ENCODE results near the gene KIFC1.
A peak's percentile ranks its signal among the peaks of the same experiment; 100 is the strongest.

Gene KIFC1

DNA sequence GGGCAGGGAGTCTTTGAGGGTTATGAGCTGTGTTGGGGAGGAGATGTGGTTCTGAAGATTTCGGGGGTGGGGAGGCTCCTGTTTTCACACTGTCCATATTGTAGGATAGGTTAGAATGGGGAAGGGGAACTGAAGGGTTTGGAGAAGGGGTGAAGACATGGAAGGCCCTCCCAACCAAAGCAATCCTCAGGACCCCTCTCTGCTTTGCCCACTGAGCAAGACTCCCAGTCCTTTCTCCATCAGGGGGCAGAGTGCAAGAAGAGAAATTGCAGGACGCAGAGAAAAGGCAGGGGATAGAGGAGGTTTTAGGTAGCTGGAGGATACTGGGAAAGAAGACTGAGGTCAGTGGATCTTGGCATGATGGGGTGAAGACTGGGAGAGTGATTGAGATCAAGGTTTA, 32.2 kb downstream of the KIFC1 start:
- DNase-seq (ENCODE audit: low read depth, low spot score) = no peak
- ChIA-PET POLR2A (no interaction called here), CTCF (interaction anchor here (1.4 to 3.3 kb wide), 2 partner anchors 10 to 33 kb away, joined by 3 to 48 read pairs; no protein-coding TSS in a partner anchor)
- TF ChIP-seq, protein P1, sequence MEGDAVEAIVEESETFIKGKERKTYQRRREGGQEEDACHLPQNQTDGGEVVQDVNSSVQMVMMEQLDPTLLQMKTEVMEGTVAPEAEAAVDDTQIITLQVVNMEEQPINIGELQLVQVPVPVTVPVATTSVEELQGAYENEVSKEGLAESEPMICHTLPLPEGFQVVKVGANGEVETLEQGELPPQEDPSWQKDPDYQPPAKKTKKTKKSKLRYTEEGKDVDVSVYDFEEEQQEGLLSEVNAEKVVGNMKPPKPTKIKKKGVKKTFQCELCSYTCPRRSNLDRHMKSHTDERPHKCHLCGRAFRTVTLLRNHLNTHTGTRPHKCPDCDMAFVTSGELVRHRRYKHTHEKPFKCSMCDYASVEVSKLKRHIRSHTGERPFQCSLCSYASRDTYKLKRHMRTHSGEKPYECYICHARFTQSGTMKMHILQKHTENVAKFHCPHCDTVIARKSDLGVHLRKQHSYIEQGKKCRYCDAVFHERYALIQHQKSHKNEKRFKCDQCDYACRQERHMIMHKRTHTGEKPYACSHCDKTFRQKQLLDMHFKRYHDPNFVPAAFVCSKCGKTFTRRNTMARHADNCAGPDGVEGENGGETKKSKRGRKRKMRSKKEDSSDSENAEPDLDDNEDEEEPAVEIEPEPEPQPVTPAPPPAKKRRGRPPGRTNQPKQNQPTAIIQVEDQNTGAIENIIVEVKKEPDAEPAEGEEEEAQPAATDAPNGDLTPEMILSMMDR (IDR thresholded peaks at IDR 0.05; ENCODE audit: insufficient read depth, low read length, missing control alignments) = no peak
- no peak overlapping the region for H3K4me3 ChIP-seq (ENCODE audit: low read depth, low read length)

DNA sequence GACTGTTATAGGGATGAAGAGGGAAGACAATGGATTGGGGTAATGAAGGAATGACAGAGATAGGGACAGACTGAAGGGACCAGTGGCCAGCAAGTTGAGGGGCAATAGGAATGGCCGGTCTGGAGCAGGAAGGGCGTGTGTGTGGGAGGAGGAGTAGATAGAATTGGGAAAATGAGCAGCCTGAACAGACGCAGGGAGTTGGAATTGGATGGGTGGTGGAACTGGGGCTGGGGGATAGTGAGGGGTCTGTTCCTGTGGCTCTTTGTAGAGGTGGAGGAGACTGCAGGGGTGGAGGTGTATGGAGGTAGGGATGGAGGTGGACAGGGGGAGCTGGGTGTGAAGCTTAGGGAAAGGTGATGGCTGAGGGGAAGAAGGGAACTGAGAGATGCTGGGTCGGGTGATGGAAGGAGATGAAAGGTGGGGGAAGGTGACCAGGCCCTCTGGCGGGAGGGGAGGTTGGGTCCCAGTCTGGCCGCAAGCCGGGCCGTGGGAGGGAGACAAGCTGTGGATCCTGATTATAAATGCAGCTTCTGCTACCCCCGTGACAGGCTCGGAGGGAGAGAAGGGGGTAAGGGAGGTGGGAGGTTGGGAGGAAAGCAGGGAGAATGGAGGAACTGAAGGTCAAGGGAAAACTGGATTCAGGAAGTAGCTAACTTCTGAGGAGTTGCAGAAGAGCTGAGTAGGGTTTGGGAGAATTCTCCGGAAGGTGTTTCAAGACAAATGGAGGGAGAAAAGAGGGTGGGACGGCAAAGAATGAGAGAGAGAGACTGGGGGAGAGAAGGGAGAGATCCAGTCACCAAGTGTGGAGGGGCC, 33.4 kb downstream of the KIFC1 start:
- TF ChIP-seq, protein P1 (IDR thresholded peaks at IDR 0.05; ENCODE audit: insufficient read depth, low read length, missing control alignments) = no peak
- DNase-seq (ENCODE audit: low read depth, low spot score) = no peak
- POLR2A ChIA-PET = interaction anchor here (0.8 to 1.5 kb wide), 2 partner anchors 29 to 125 kb away, joined by 3 to 5 read pairs; partner anchors contain the start of gene ZBTB9
- peak overlapping the region; percentile 66 for H3K4me3 ChIP-seq (ENCODE audit: low read depth, low read length)
- CTCF ChIA-PET = interaction anchor here (0.6 to 3.3 kb wide), 14 partner anchors 8 to 658 kb away, joined by 3 to 48 read pairs (median 4); no protein-coding TSS in a partner anchor

DNA sequence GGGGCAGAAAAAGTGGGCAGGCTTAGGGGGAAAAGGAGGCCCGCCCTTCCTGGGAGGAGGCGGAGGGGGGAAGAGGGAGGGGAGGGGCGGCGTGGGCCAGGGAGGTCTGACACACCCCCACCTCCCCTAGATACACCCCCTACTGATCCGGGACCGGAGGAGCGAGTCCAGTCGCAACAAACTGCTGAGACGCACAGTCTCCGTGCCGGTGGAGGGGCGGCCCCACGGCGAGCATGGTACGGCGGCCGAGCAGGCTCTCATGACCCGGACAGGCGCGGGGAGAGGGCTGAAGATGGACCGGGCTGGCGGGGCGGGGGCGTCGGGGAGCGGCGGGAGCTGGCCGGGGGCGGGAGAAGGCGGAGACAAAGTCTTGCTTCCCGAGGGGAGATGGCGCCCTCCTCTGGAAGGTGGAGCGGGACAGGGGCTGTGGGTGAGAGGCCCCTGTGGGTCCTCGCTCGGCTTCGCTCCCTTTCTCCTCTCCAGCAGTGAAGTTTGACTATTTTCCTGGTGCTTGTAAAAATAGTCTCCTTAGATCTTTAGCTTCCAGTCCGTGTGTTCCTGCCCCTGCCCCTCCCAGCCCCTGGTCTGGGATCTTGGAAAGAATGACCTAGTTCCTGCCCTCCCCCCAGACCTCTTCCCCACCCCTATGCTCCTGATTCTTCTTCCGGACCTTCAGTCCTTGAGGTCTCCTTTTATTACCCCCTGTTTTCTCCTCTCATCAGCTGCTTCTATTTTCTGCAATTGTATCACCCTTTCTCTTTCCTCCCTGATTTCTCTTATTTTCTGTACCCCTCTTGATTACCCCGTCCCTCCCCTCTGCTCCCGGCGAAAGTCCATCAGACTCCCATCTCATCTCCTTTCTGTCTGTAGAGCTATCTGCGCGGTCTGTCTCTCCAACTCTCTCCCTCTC, 34.3 kb downstream of the KIFC1 start:
- no peak for DNase-seq (ENCODE audit: low read depth, low spot score)
- TF ChIP-seq, protein P1 (IDR thresholded peaks at IDR 0.05; ENCODE audit: insufficient read depth, low read length, missing control alignments) = peak; percentile 70
- H3K4me3 ChIP-seq (ENCODE audit: low read depth, low read length) = peak overlapping the region; percentile 66
- CTCF ChIA-PET = interaction anchor here (0.6 to 3.3 kb wide), 14 partner anchors 9 to 657 kb away, joined by 3 to 48 read pairs (median 4); no protein-coding TSS in a partner anchor
- POLR2A ChIA-PET = interaction anchor here (0.8 to 1.5 kb wide), 3 partner anchors 9 to 126 kb away, joined by 3 to 5 read pairs (median 4); partner anchors contain the start of gene ZBTB9

DNA sequence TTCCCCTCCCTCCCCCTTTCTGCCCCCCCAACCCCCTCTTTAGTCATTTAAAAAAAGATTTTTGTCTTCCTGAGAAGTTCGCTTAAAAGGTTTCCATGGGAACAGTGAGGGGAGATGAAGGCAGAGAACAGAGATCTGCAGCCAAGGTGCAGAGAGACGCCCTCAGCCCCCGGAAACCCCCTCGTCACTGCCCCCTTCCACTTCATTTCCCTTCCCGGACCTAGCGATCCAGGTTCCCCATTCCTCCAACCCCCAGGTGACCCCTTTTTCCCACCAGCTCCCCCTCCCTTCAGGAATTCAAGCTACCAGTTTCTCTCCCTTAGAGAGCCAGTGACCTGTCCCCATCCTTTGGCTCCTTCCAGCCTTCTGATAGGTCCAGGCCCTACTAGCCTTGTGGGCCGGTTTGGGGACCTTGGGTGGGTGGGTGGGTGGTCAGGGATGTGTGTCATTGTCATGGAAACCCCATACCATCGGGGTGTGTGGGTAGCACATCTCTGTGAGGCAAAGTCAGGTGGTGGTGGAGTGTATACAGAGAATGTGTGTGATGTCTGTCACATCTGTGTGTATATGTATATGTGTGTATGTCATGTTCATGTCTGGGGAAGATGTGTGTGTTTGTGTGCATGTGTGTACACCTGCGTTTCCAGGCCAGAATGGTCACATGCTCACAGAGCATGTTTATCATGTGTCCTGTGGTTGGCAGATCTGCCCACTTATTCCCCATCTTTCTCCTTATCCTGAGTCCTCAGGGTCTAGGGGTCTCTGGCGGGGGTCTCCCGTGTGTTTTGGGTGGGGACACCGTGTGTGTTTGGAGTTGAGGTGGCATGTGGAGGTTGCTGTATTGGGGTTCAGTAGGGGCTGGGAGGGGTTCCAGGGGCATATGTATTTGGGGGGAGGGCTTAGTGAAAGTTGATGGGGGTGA, 35.2 kb downstream of the KIFC1 start:
- ChIA-PET CTCF (interaction anchor here (1.0 to 3.3 kb wide), 11 partner anchors 9 to 127 kb away, joined by 3 to 48 read pairs (median 5); no protein-coding TSS in a partner anchor), POLR2A (interaction anchor here (1.5 kb wide), 1 partner anchor 27 kb away, joined by 5 read pairs; the partner anchor contains the start of gene ZBTB9)
- no peak for DNase-seq (ENCODE audit: low read depth, low spot score)
- TF ChIP-seq, protein P1 (IDR thresholded peaks at IDR 0.05; ENCODE audit: insufficient read depth, low read length, missing control alignments) = no peak
- H3K4me3 ChIP-seq (ENCODE audit: low read depth, low read length) = peak overlapping the region; percentile 66

DNA sequence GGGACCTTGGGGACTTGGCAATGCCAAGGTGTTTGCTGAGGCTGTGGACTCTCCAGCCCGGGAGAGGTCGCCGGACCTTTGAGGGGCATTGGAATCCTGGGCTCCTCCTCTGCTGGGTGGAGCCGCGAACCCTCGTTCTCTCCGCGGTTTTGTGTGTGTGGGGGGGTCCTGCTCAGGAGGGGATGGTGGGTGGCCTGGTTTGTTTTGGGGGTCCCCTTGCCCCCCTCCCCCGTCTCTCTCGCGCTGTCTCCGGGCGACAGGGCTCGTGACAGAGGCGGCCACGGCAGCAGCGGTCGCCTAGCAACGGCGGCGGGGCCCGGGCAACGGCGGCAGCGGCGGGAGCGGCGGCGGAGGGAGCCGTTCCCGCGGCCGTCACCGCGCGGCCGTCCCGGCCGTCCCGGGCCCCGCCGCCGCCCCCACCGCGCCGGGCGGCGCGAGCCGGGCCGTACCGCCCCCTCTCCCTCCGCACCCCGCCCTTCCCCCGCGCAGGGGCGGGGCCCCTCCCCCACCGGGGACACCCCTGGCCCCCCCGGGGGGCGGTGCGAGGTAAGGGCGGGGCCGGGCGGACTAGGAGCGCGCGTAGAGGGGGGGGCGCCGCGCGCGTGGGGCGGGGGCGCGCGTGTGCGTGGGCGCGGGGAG, 36.1 kb downstream of the KIFC1 start:
- no peak for DNase-seq (ENCODE audit: low read depth, low spot score)
- CTCF ChIA-PET = no interaction called here
- peak overlapping the region; percentile 66 for H3K4me3 ChIP-seq (ENCODE audit: low read depth, low read length)
- TF ChIP-seq, protein P1 (IDR thresholded peaks at IDR 0.05; ENCODE audit: insufficient read depth, low read length, missing control alignments) = peak; percentile 4
- POLR2A ChIA-PET = no interaction called here
